ENCODE measurements around the gene VWCE. TPM values are rescaled to one million over a fixed set of nuclear protein-coding genes. Genes with fewer than 3 reads are reported as not detected.

The VWCE gene
- total RNA-seq, 3 donors from 2014 or later (not counting 1 experiment from before 2014, with no cell fraction given) = 0.61 to 0.95 (median 0.82) TPM

DNA sequence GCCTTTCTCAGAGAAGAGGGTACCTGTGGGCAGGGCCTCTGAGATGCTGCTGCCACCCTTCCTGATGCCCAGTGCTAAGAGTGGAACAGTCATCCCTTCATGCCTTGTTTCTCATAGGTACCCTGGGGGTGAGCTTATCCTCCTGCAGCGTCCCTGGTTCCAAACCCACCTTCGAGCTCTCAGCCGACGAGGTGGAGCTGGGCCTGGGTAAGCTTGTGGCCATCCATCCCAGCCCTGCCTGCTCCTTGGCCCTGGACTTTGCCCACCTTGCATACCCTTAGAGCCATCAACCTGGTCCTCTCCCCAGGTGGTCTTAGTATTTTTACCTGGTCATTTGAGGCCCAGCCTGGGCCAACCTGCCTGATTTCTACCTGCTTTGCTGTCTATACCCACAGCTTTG is 46.6 kb upstream of the VWCE start:
- intact Hi-C loops (cut with micrococcal nuclease) = no loop called here
- H3K4me3 ChIP-seq (ENCODE audit: low read length) = no peak overlapping the region
- peaks cover under 1% of the 10 kb centered on the region for H3K4me1 ChIP-seq (ENCODE audit: control insufficient read depth, insufficient read depth, low read length)
- peaks cover 3% of the 10 kb centered on the region for H3K36me3 ChIP-seq (ENCODE audit: control insufficient read depth, insufficient read depth, low read length)
- no peak overlapping the region for H3K4me3 Mint-ChIP-seq
- no peaks in the 10 kb centered on the region for H3K9me3 ChIP-seq (ENCODE audit: control insufficient read depth, insufficient read depth, low read length)
- no peak overlapping the region for H3K27ac Mint-ChIP-seq
- no peaks in the 10 kb centered on the region for H3K27me3 Mint-ChIP-seq (ENCODE audit: low read depth in 2 of 2)
- no peak overlapping the region for H3K27ac ChIP-seq (ENCODE audit: low read length)
- H3K4me1 Mint-ChIP-seq = peaks cover 0 to 4% of the 10 kb centered on the region in 2 donors
- no peaks in the 10 kb centered on the region for H3K9me3 Mint-ChIP-seq
- 98% methylated on average over 4 of the region's 4 CpGs for WGBS (ENCODE audit: insufficient coverage)
- ATAC-seq (no peak), DNase-seq (no peak)
- H3K36me3 Mint-ChIP-seq = no peaks in the 10 kb centered on the region
- no peaks in the 10 kb centered on the region for H3K27me3 ChIP-seq (ENCODE audit: control insufficient read depth, insufficient read depth, low read length)
- TF ChIP-seq, protein P1, sequence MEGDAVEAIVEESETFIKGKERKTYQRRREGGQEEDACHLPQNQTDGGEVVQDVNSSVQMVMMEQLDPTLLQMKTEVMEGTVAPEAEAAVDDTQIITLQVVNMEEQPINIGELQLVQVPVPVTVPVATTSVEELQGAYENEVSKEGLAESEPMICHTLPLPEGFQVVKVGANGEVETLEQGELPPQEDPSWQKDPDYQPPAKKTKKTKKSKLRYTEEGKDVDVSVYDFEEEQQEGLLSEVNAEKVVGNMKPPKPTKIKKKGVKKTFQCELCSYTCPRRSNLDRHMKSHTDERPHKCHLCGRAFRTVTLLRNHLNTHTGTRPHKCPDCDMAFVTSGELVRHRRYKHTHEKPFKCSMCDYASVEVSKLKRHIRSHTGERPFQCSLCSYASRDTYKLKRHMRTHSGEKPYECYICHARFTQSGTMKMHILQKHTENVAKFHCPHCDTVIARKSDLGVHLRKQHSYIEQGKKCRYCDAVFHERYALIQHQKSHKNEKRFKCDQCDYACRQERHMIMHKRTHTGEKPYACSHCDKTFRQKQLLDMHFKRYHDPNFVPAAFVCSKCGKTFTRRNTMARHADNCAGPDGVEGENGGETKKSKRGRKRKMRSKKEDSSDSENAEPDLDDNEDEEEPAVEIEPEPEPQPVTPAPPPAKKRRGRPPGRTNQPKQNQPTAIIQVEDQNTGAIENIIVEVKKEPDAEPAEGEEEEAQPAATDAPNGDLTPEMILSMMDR (IDR thresholded peaks at IDR 0.05) = no peak

- H3K27me3 Mint-ChIP-seq (ENCODE audit: low read depth in 2 of 2) = no peaks in the 10 kb centered on the region
- peaks cover 0 to 7% of the 10 kb centered on the region in 2 donors for H3K4me1 Mint-ChIP-seq
- no peaks in the 10 kb centered on the region for H3K9me3 Mint-ChIP-seq
Observed at GRCh38 chr11:61340979-61341378, 45.9 kb upstream of the VWCE start.

GRCh38 chr11:61339490-61339878 is 44.4 kb upstream of the VWCE start:
- no peak overlapping the region for H3K27ac Mint-ChIP-seq
- H3K4me3 Mint-ChIP-seq = no peak overlapping the region
- H3K27me3 Mint-ChIP-seq (ENCODE audit: low read depth in 2 of 2) = no peaks in the 10 kb centered on the region
- TF ChIP-seq, protein P1 (IDR thresholded peaks at IDR 0.05) = no peak
- no peak for DNase-seq
- H3K36me3 Mint-ChIP-seq = no peaks in the 10 kb centered on the region
- H3K9me3 ChIP-seq (ENCODE audit: control insufficient read depth, insufficient read depth, low read length) = no peaks in the 10 kb centered on the region
- no peak overlapping the region for H3K4me3 ChIP-seq (ENCODE audit: low read length)
- peaks cover 0 to 7% of the 10 kb centered on the region in 2 donors for H3K4me1 Mint-ChIP-seq
- H3K36me3 ChIP-seq (ENCODE audit: control insufficient read depth, insufficient read depth, low read length) = peaks cover 3% of the 10 kb centered on the region
- H3K4me1 ChIP-seq (ENCODE audit: control insufficient read depth, insufficient read depth, low read length) = peaks cover 10% of the 10 kb centered on the region
- ATAC-seq = no peak
- WGBS (ENCODE audit: insufficient coverage) = 94% methylated on average over 4 of the region's 4 CpGs
- intact Hi-C loops (cut with micrococcal nuclease) = loop anchor here (5.0 kb wide), 1 partner anchor 98 kb away; no protein-coding TSS in a partner anchor
- H3K9me3 Mint-ChIP-seq = no peaks in the 10 kb centered on the region
- no peaks in the 10 kb centered on the region for H3K27me3 ChIP-seq (ENCODE audit: control insufficient read depth, insufficient read depth, low read length)
- H3K27ac ChIP-seq (ENCODE audit: low read length) = no peak overlapping the region

More at GRCh38 chr11:61340979-61341378, 45.9 kb upstream of the VWCE start:
- DNase-seq (no peak), ATAC-seq (no peak)
- Mint-ChIP-seq H3K27ac (no peak overlapping the region), H3K36me3 (no peaks in the 10 kb centered on the region), H3K4me3 (no peak overlapping the region)
- no peaks in the 10 kb centered on the region for H3K9me3 ChIP-seq (ENCODE audit: control insufficient read depth, insufficient read depth, low read length)
- H3K36me3 ChIP-seq (ENCODE audit: control insufficient read depth, insufficient read depth, low read length) = peaks cover 3% of the 10 kb centered on the region
- TF ChIP-seq, protein P1 (IDR thresholded peaks at IDR 0.05) = no peak
- H3K4me3 ChIP-seq (ENCODE audit: low read length) = no peak overlapping the region
- no peak overlapping the region for H3K27ac ChIP-seq (ENCODE audit: low read length)
- H3K4me1 ChIP-seq (ENCODE audit: control insufficient read depth, insufficient read depth, low read length) = peaks cover 8% of the 10 kb centered on the region
- 100% methylated on average over 1 of the region's 2 CpGs for WGBS (ENCODE audit: insufficient coverage)
- intact Hi-C loops (cut with micrococcal nuclease) = no loop called here
- H3K27me3 ChIP-seq (ENCODE audit: control insufficient read depth, insufficient read depth, low read length) = no peaks in the 10 kb centered on the region
